NAMALWA (cell line): ENCODE data around the gene ZNF628.
A peak's percentile ranks its signal among the peaks of the same experiment; 100 is the strongest.
"Not testable (repeated sequence)": the region's sequence is repeated elsewhere in the genome, so short reads cannot be mapped to it uniquely, and the experiment has no call there.

Source experiments
- DNase-seq: peaks from one replicate; pipeline ENCODE4 v3.0.0-alpha.2; 2015; ENCODE audit warnings: low spot score

ZNF628 gene

DNA sequence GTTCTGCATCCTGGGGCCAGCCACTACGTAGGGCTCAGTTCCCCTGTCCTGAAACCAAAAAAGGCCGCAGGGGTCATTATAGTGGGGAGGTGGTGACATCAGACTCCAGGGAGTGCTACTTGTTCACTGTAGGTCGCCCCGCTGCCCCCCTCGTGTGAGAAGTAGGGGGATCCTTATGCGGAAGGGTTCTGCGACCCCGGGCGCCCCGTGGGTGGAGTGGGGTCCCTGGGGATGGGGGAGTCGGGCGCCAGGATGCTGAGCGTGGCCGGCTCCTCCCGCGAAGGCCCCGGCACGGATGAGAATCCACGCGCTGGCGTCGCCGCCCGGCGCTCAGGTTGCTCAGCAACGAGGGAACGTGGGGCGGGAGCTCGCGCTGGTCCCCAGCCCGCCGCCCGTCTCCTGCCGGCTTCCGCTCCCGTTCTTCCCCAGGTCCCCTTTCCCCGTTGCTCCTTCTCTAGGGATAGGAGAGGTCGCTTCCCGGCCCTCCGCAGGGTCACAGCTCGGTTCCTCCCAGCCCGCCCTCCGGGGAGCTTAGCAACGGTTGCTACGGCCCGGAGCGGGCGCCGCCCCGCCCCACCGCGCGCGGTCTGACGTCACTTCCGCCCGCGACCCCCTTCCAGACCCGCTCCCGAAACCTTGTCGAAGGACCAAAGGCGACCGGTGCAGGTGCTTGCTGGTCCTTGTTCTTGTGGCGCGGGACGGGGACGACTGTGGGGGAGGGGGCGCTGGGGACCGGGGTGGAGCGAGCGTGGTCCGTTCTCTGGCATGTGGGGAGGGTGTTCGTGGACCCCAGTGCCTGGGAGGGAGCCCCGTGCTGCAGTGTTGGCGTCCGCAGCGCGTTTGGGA is 8.4 kb downstream of the ZNF628 start, which contains the start of gene NAT14:
TSS of gene NAT14 (plus strand) at position 596 of the 846 bp plus-strand sequence. CDS start 521 bp downstream, outside the sequence.
- DNase-seq: peak; percentile 80

DNA sequence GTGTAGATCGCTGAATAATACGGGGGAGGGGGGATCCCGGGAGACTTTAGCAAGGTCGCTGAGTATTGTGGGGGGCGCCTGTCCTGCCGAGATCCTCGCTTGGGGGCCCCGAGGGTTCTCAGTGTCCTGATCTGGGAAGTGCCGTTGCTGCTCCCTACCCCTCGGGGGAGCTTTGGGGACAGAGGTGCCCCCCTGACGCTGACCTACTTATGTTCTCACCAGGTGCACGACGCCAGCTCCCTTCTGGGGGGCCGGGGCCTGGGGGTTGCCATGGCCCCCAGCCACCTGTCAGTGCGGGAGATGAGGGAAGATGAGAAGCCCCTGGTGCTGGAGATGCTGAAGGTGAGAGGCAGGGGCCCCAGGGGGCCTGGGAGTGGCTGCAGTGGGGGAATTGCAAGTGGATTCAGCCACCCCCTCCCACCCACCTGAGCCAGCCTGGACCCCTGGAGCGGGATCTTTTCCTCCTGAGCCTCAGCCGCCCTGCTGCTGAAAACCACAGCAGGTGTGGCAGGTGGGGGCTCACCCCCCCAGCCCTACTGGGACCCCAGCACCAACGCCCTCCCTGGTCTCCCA is 9.1 kb downstream of the ZNF628 start:
- DNase-seq: peak; percentile 64

DNA sequence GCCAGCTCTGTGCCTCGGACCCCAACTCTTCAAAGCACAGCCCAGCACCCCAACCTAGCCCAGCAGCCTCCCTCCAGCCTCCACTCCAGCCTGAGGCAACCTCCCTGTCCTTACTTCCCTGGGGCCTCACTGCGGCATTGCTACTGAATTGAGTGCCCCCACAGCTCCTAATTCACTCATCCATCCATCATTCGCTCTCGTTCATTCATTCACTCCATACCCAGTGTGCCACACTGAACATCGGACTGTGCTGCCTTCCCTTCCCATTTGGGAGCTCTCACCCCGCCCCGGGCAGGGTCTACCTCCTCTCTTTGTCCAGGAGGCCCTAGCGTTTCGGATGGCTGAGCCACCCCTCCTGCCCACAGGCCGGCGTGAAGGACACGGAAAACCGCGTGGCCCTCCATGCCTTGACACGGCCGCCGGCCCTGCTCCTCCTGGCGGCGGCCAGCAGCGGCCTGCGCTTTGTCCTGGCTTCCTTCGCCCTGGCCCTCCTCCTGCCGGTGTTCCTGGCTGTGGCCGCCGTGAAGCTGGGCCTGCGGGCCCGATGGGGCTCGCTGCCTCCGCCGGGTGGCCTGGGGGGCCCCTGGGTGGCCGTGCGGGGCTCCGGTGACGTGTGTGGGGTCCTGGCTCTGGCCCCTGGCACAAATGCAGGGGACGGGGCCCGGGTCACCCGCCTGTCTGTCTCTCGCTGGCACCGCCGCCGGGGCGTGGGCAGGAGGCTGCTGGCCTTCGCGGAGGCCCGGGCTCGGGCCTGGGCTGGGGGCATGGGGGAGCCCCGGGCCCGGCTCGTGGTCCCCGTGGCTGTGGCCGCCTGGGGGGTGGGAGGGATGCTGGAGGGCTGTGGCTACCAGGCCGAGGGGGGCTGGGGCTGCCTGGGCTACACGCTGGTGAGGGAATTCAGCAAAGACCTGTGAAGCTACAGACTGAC is 9.9 kb downstream of the ZNF628 start:
- no peak for DNase-seq

DNA sequence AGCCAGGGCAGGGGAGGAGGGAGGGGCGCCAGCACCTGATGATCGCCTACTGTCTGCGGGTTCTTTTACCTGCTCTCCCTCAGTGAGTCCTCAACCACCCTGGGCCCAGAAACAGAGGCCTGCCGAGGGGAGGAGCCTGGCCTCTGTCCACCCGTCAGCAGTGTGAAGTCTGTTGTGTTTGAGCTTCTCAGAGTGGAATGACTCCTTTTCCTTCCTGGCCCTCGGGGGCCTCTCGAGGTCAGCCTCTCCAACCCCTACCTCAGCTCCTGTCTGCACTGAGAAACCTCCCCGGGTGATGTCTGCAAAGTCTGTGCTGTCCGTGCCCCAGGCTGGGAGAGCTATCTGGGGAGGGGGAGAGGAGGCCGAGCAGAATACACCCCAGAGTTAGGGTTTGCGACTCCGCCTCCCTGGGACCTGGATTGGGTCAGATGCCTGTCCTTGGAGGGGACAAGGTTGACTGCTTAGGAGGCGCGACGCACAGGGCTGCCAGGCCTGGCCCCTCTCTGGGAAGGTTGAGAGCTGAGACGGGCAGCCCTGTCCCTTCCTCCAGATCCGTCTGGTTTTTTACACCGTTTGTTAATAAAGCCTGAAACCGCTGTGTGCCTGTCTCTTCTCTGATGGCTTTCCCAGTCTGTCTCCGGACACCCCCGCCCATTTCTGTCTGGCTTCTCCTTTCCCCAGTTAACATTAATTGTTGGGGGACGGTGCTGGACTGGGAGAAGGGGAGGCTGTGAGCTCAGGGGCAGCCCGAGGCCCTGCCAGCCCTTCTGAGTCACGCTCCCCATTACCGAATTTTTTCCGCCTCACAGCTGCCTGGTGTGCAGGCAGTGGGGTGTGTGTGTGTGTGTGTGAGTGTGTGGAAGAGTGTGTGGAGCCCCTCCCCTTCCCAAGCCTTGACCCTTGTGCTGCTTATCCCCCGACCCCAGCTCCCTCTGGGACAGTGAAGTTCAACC is 10.8 kb downstream of the ZNF628 start:
- DNase-seq: no peak

DNA sequence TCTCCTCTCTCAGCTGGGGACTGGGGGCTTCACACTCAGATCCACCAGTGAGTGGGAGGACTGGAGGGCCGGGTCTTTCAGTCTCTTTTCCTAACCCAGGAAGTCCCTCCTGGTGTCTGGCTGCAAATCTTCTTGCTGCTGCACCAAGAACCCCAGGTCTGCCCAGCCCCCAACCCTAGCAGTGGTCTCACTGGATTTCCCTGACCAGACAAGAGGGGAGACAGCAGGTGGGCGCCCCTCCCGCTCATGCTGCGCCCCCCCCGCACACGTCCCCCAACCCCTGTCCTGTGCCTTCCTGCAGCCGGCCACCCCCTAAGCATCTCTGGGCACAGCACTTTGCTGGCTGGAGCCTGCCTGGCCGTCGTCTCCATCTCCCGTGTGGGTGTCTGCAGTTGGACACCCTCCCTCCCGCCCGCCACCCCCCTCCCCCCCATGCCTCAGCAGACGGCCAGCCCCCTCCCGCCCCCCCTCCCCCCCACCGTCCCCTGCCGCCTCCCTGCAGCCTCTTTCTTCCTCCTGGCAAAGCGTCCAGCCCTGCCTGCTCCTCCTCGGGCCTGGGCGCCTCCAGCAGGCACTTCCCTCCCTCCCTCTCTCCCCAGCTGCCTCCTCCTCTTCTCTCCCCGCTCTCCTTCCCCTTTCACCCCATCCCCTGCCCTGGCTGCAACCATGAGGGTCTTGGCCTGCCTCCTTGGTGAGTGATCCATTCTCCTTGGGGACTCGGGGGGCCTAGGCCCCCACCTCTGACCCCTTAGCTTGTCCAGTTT is 11.7 kb downstream of the ZNF628 start, which contains the start of gene SSC5D:
TSS of gene SSC5D (plus strand) at position 513 of the 764 bp plus-strand sequence. CDS start at position 667, 154 bp downstream.
- no peak for DNase-seq

DNA sequence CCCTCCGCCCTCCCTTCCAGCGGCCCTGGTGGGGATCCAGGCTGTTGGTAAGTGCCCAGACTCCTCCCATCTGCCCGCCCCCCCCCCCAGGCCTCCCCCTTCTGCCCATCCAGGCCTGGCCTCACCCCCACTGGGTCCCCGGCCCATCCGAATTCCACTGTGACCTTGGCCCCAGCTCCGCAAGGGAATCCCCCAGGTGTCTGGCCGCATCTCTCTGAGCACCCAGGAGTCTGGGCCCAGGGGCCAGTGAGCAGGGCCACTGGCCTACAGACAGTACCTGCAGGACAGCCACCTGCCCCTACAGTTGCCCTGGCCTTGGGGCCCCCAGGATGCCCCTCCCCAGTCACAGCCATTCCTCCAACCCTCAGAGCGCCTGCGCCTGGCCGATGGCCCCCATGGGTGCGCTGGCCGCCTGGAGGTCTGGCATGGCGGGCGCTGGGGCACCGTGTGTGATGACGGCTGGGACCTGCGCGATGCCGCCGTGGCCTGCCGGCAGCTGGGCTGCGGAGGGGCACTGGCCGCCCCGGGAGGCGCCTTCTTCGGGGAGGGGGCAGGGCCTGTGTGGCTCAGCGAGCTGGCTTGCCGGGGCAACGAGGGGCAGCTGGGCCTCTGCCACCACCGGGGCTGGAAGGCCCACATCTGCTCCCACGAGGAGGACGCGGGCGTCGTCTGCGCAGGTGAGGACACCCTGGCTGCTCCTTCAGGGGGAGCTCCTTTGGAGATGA is 12.7 kb downstream of the ZNF628 start:
- no peak for DNase-seq

DNA sequence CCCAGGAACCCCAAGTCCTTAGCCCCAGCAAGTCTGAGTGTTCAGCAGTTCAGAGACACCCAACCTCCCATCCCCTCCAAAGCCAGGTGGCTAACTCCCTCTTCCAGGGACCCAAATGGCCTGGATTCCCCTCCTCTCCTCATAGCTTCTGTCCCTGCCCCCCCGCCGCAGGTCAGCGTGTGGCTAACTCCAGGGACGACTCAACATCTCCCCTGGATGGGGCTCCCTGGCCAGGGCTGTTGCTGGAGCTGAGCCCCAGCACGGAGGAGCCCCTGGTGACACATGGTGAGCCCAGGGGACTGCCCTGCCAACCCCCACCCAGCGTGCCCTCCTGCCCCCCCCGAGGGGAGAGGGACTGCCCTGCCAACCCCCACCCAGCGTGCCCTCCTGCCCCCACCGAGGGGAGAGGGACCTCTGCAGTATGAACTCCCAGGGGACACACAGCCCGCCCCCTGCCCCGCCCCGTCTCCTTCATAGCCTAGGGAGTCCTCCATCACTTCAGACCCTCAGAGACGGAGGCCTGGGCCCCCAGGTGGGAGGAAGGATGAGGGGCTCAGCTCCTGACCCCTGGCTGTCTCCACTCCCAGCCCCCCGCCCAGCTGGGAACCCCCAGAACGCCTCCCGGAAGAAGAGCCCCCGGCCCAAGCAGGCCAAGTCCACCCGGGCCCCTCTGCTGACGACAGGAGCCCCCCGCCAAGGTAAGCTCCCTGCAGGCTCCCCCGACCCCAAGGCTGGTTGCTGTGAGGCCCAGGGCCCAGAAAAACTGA is 13.5 kb downstream of the ZNF628 start:
- no peak for DNase-seq

DNA sequence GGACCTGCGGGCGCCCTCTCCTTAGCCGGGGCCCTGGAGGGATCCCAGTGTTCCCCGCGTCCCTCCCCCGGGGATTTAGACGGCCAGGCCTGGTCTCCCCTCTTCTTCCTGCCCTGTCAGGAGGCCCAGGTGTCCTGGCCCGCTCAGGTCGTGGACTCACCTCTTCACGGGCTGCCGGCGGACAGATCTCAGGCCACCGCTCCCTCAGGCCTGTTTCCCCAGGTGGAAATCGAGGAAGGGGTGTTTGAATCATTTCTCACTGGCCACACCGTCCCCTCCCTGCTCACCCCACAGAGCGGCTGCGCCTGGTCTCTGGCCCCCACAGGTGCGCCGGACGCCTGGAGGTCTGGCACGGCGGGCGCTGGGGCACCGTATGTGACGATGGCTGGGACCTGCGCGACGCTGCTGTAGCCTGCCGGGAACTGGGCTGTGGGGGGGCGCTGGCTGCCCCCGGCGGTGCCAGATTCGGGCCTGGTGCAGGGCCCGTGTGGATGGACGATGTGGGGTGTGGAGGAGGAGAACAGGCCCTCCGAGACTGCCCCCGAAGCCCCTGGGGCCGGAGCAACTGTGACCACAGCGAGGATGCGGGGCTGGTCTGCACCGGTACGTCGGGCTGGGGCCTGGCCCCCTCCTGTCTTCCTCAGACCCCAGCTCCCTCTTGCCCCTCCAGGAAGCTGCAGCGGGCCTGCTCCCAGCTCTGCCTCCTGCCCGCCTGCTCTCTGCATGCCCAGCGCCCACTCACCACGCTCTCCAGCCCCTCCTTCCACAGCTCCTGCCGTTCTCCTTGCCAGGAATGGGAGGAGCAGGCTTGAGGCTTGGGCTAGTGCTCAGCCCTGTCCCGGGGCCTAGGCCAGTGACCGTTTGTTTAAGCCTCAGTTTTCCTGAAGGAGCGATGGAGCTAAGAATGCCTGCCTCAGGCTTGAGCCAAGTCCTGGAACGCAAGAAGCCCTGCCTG is 14.3 kb downstream of the ZNF628 start:
- no peak for DNase-seq

DNA sequence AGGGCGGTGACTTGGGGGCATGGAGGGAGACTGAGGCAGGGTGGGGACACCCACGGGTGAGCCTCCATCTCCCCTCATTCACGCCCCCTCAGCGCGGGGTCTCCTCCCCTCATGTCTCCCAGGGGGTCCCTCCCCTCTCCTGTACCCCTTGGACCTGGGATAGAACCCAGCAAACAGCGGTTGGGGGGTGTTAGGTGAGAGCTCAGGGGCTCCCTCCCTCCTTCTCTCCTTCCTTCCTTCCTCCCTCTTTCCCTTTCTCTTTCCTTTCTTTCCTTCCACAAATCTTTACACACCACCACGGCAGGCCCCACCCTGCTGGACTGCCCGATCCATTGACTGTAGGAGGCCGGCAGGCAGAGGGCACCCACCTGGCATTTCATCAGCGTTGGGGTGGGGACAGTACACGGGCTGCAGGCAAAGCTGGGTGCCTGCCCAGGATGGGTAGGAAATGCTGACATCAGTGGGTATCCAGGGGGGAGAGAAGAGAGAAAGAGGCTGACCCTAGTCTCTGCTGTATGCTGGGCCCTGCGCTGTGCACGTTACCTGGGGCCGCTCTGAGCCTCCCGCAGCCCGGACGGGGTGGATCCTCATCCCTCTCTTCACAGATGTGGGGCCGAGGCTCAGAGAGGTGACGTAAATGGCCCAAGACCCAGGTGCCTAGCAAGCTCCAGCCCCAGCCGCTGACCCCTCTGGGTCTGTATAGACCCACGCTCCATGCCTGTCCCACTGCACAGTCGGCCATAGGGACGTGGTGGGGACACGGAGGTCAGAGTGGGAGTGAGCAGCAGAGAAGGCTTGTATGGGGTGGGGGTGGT is 15.3 kb downstream of the ZNF628 start:
- DNase-seq: no peak

DNA sequence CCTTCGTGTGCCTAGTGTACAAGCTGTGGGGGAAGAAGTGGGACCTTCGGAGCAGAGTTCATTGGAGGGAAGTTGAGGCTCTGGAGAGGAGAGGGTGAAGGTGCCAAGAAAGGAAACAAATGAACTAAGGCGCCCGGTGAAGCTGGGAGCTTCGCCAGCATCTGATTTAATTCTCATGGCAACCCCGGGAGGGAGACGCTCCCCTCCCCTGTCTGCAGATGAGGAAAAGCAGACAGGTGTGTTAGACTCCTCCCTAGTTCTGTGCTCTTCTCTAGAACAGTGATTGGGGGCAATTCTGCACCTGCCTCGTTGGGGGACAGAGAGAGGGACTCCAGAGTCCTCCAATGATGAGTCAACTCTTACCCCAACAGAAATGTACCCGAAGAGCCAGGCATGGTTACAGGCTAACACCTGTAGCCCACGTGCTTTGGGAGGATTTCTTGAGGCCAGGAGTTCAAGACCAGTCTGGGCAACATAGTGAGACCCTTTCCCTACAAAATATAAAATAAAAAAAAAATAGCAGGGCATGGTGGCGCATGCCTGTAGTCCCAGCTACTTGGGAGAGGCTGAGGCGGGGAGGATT is 16.0 kb downstream of the ZNF628 start:
- no peak for DNase-seq

DNA sequence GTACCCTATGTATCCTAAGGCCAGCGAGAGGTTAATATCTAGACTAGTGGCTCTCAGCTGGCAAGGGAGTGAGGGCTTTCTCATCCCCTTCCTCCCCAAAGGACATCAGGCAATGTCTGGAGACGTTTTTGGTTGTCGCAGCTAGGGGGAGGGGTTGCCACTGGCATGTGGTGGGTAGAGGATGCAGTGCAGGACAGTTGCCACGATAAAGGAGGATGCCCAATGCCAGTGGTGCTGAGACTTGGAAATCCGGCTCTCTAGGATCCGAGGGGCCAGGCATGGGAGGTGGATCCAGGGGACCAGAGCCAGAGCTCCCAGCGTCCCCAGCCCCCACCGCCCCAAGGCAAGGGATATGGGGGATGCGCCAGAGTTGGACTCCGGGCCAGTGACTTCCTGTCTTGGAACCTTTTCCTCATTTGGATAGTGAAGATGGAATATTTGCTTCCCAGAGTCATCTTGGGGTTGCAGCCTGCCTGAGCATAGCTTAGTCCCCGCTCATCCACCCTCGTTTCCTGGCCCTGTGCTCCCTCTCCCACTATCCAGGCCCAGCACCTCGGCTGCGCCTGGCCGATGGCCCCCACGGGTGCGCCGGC is 16.7 kb downstream of the ZNF628 start:
- DNase-seq: no peak

DNA sequence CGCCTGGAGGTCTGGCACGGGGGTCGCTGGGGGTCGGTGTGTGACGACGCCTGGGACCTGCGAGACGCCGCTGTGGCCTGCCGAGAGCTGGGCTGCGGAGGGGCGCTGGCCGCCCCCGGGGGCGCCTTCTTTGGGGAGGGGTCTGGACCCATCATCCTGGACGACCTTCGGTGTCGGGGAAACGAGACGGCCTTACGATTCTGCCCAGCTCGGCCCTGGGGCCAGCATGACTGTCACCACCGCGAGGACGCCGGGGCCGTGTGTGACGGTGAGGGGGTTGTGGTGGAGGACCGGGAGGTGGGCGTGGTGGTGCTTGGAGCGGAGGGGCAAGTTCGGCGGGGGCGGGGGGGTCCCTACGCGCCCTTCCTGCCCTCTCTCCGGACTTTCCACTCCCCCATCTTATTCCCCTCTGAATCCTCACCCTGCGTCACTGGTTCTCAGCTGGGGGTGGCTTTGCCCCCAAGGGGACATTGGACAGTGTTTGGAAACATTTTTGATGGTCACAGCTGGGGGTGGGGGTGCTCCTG is 17.3 kb downstream of the ZNF628 start:
- no peak for DNase-seq

DNA sequence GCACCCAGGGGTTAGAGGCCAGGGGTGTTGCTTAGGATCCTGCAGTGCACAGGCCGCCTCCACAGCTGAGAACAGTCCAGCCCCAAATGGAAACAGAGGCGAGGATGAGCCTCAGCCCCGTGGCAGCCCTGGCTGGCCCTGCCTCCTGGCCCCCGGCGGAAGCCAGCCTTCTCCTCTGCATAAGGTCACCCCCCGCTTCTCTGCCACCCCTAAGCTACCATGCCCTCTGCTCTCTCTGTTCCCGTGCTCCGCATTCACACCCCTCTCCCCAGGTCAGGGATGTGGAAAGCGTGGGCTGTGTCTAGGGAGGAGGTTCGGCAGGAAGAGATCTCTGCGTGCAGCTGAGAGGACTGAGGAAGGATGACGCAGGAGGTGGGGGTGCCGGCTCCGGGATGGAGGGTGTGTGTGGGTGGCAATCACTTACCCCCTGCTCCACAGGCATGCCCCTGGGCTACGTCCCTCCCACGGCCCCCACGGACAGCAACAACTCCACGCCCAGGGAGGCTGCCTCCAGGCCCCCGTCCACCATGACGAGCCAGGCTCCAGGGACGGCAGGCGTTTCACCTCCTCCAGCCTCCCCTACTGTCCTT is 17.9 kb downstream of the ZNF628 start:
- no peak for DNase-seq

DNA sequence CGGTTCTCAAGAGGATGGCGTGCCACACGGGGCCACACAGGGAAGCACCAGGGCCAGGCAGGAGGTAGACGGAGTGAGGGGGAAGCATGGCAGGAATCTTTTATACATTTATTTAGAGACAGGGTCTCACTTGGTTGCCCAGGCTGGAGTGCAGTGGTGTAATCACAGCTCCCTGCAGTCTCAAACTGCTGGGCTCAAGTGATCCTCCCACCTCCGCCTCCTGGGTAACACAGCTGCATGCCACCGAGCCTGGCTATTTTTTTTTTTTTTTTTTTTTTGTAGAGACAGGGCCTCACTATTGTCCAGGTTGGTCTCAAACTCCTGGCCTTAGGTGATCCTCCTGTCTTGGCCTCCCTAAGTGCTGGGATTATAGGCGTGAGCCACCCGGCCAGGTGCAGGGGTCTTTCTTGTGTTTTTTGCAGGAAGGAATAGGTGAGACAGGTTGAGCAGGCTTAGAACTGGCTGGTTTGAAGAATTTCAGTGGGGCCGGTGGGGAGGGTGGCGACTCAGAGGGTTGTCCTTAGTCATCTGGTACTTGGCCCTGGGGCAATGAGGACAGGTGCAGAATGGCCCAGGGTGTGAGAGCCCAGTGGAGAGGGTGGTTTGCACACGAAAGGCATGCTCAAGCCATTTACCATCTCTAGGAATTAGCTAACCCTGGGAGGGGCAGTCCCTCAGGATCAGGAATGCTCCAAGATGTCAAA is 19.4 kb downstream of the ZNF628 start:
- DNase-seq: no peak

DNA sequence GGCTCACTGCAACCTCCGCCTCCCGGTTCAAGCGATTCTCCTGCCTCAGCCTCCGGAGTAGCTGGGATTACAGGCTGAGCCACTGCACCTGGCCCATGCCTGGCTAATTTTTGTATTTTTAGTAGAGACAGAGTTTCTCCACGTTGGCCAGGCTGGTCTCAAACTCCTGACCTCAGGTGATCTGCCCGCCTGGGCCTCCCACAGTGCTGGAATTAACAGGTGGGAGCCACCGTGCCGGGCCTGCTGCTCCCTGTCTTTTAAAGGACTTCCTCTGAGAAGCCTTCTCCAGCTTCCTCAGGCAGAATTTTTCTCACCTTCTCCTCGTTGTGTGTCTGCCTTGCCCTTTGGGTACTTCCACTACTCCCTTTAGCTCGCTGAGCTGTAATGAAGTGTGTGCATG is 20.4 kb downstream of the ZNF628 start:
- DNase-seq: not testable (repeated sequence)
